H9 (cell line): ENCODE measurements around the gene DHDH. TPM values are rescaled to one million over a fixed set of nuclear protein-coding genes. Genes with fewer than 3 reads are reported as not detected.
A peak's percentile ranks its signal among the peaks of the same experiment; 100 is the strongest.

ENCODE experiments used
- DNase-seq: peaks from one replicate; pipeline ENCODE4 v3.0.0-alpha.2; 2017
- H2AFZ ChIP-seq: one replicate; pipeline ENCODE4 v1.6.1; 2013; ENCODE audit warnings: mild to moderate bottlenecking, low read length, control low read depth, moderate library complexity
- H2AK5ac ChIP-seq: 2 replicates; pipeline ENCODE4 v1.6.1; 2013; ENCODE audit warnings: low read length, control low read depth, mixed read lengths; ENCODE audit not compliant: insufficient read length
- H2BK120ac ChIP-seq: one replicate; pipeline ENCODE4 v1.6.1; 2013; ENCODE audit warnings: low read depth, mild to moderate bottlenecking, low read length, control low read depth, inconsistent platforms; ENCODE audit not compliant: poor library complexity, severe bottlenecking
- H2BK12ac ChIP-seq: 2 replicates; pipeline ENCODE4 v1.6.1; 2013; ENCODE audit warnings: low read length, control low read depth, mixed read lengths, low read depth; ENCODE audit not compliant: insufficient read length
- H2BK15ac ChIP-seq: 2 replicates; pipeline ENCODE4 v1.6.1; 2013; ENCODE audit warnings: low read depth, low read length, control low read depth
- H2BK20ac ChIP-seq: one replicate; pipeline ENCODE4 v1.6.1; 2013; ENCODE audit warnings: low read depth, mild to moderate bottlenecking, low read length, control low read depth, inconsistent platforms; ENCODE audit not compliant: poor library complexity, severe bottlenecking
- H2BK5ac ChIP-seq: 2 replicates; pipeline ENCODE4 v1.6.1; 2013; ENCODE audit warnings: low read length, control low read depth, mixed read lengths; ENCODE audit not compliant: insufficient read length
- H3K14ac ChIP-seq: 2 replicates; pipeline ENCODE4 v1.6.1; 2013; ENCODE audit warnings: low read length, control low read depth; ENCODE audit not compliant: insufficient read depth
- H3K18ac ChIP-seq: 2 replicates; pipeline ENCODE4 v1.6.1; 2013; ENCODE audit warnings: low read depth, mild to moderate bottlenecking, mixed read lengths, low read length, control low read depth; ENCODE audit not compliant: insufficient read length
- H3K23ac ChIP-seq: 2 replicates; pipeline ENCODE4 v1.6.1; 2013; ENCODE audit warnings: low read length, control low read depth, mixed read lengths, low read depth; ENCODE audit not compliant: insufficient read length
- H3K23me2 ChIP-seq: 2 replicates; pipeline ENCODE4 v1.6.1; 2013; ENCODE audit warnings: low read depth, mild to moderate bottlenecking, mixed read lengths, low read length, control low read depth; ENCODE audit not compliant: insufficient read length, poor library complexity, severe bottlenecking
- H3K27ac ChIP-seq: 2 replicates; pipeline ENCODE4 v1.5.1; 2013; ENCODE audit warnings: low read length, control low read depth, mixed read lengths, low read depth; ENCODE audit not compliant: insufficient read length
- H3K27me3 ChIP-seq: 2 replicates; pipeline ENCODE4 v1.6.1; 2013; ENCODE audit warnings: low read length, control low read depth, inconsistent platforms; ENCODE audit not compliant: insufficient read depth
- H3K4ac ChIP-seq: 2 replicates; pipeline ENCODE4 v1.6.1; 2013; ENCODE audit warnings: low read depth, mild to moderate bottlenecking, control low read depth, inconsistent platforms, low read length, moderate library complexity
- H3K4me1 ChIP-seq: 2 replicates; pipeline ENCODE4 v1.6.1; 2013; ENCODE audit warnings: low read length, control low read depth, inconsistent platforms; ENCODE audit not compliant: insufficient read depth
- H3K4me2 ChIP-seq: 2 replicates; pipeline ENCODE4 v1.6.1; 2013; ENCODE audit warnings: low read length, control low read depth, mixed read lengths; ENCODE audit not compliant: insufficient read length, insufficient read depth
- H3K56ac ChIP-seq: 2 replicates; pipeline ENCODE4 v1.6.1; 2013; ENCODE audit warnings: low read depth, mild to moderate bottlenecking, mixed read lengths, low read length, control low read depth; ENCODE audit not compliant: insufficient read length
- H3K79me1 ChIP-seq: 2 replicates; pipeline ENCODE4 v1.6.1; 2013; ENCODE audit warnings: low read depth, mild to moderate bottlenecking, moderate library complexity, low read length, control low read depth, inconsistent platforms; ENCODE audit not compliant: insufficient read depth, poor library complexity, severe bottlenecking
- H3K79me2 ChIP-seq: 2 replicates; pipeline ENCODE4 v1.6.1; 2013; ENCODE audit warnings: low read length, control low read depth, inconsistent platforms; ENCODE audit not compliant: insufficient read depth
- H3K9ac ChIP-seq: 2 replicates; pipeline ENCODE4 v1.6.1; 2013; ENCODE audit warnings: low read length, control low read depth, mixed read lengths; ENCODE audit not compliant: insufficient read length; ENCODE audit errors: extremely low read depth
- H3K9me3 ChIP-seq: one replicate; pipeline ENCODE4 v1.6.1; 2013; ENCODE audit warnings: low read depth, low read length, inconsistent platforms; ENCODE audit not compliant: control insufficient read depth
- H3T11ph ChIP-seq: one replicate; pipeline ENCODE4 v1.6.1; 2013; ENCODE audit warnings: mild to moderate bottlenecking, low read length, control low read depth, inconsistent platforms
- H4K20me1 ChIP-seq: one replicate; pipeline ENCODE4 v1.6.1; 2013; ENCODE audit not compliant: control insufficient read depth, insufficient read length, insufficient read depth
- H4K5ac ChIP-seq: 2 replicates; pipeline ENCODE4 v1.6.1; 2013; ENCODE audit warnings: low read depth, mild to moderate bottlenecking, mixed read lengths, low read length, control low read depth; ENCODE audit not compliant: insufficient read length
- H4K8ac ChIP-seq: replicated peaks from 2 replicates; pipeline ENCODE4 v1.6.1; 2013; ENCODE audit warnings: low read length, control low read depth, mixed read lengths, low read depth; ENCODE audit not compliant: insufficient read length
- H4K91ac ChIP-seq: 2 replicates; pipeline ENCODE4 v1.6.1; 2013; ENCODE audit warnings: low read depth, mild to moderate bottlenecking, moderate library complexity, mixed read lengths, low read length, control low read depth; ENCODE audit not compliant: insufficient read length
- H3K27ac Mint-ChIP-seq, 3 experiments: 2 replicates in 2 of 3; 3 replicates in 1 of 3; pipeline ENCODE4 v1.8.0; 2020 to 2021; ENCODE audit warnings: mixed read lengths in 3 of 3, mild to moderate bottlenecking in 1 of 3, moderate library complexity in 1 of 3
- H3K27me3 Mint-ChIP-seq: 2 replicates; pipeline ENCODE4 v1.8.0; 2021; ENCODE audit warnings: low read depth, mild to moderate bottlenecking, moderate library complexity, mixed read lengths
- H3K36me3 Mint-ChIP-seq, 3 experiments: 2 replicates in 2 of 3; 3 replicates in 1 of 3; pipeline ENCODE4 v1.8.0; 2020 to 2021; ENCODE audit warnings: low read depth in 3 of 3, mixed read lengths in 3 of 3; ENCODE audit not compliant: insufficient read depth in 1 of 3
- H3K4me1 Mint-ChIP-seq, 2 experiments: 2 replicates each; pipeline ENCODE4 v1.8.0; 2020; ENCODE audit warnings: mixed read lengths in 2 of 2
- H3K4me3 Mint-ChIP-seq, 2 experiments: 2 replicates in 1 of 2; 3 replicates in 1 of 2; pipeline ENCODE4 v1.8.0; 2020 to 2021; ENCODE audit warnings: mild to moderate bottlenecking in 2 of 2, mixed read lengths in 2 of 2, moderate library complexity in 1 of 2
- H3K9me3 Mint-ChIP-seq, 2 experiments: 2 replicates in 1 of 2; 3 replicates in 1 of 2; pipeline ENCODE4 v1.8.0; 2020; ENCODE audit warnings: mild to moderate bottlenecking in 2 of 2, mixed read lengths in 2 of 2, moderate library complexity in 1 of 2
- CTCF ChIP-seq: fragments of 200-600 bp; sonication (generic); conservative IDR thresholded peaks from 3 replicates; pipeline ENCODE4 v1.8.0; 2021; ENCODE audit warnings: antibody characterized with exemption, mild to moderate bottlenecking
- WGBS: extraction: QIAGEN DNeasy Blood & Tissue Kit; methylation state at CpG from one replicate; pipeline ENCODE4 v1.1.7; 2013; ENCODE audit warnings: missing lambda C conversion rate, low lambda C conversion rate, mixed read lengths; ENCODE audit not compliant: insufficient read length; ENCODE audit errors: extremely low coverage; 5-methylcytosine and 5-hydroxymethylcytosine counted together
- total RNA-seq: library from RNA; stranded (reverse); gene quantifications from 2 replicates; pipeline ENCODE4 v1.2.1, GENCODE V29; 2021

Gene DHDH
- total RNA-seq, 1 experiment from 2014 or later, result 2.0 TPM

GRCh38 chr19:48895226-48895625 is 38.3 kb upstream of the DHDH start:
- Histone ChIP-seq H3K79me2 (no peaks in the 10 kb centered on the region), H4K8ac (no peak overlapping the region), H3K27me3 (no peaks in the 10 kb centered on the region), H2BK5ac (no peak overlapping the region), H2AFZ (no peak overlapping the region), H2BK12ac (no peak overlapping the region), H3K56ac (no peak overlapping the region), H3K9me3 (no peaks in the 10 kb centered on the region), H3K4ac (no peak overlapping the region), H3K23ac (no peak overlapping the region), H2BK15ac (no peak overlapping the region), H4K91ac (no peak overlapping the region), H3K18ac (no peak overlapping the region), H3T11ph (no peak overlapping the region), H4K20me1 (no peaks in the 10 kb centered on the region), H3K14ac (no peak overlapping the region; the same call in 1 of the 2 replicates), H3K27ac (no peak overlapping the region), H2AK5ac (no peak overlapping the region), H3K4me1 (no peaks in the 10 kb centered on the region; the same call in 1 of the 2 replicates), H2BK20ac (no peak overlapping the region), H2BK120ac (no peak overlapping the region), H3K79me1 (no peaks in the 10 kb centered on the region), H3K9ac (no peak overlapping the region), H4K5ac (no peak overlapping the region), H3K4me2 (peak overlapping the region; percentile 27), H3K23me2 (peaks cover 7% of the 10 kb centered on the region)
- Mint-ChIP-seq H3K27me3 (peaks cover 2% of the 10 kb centered on the region; the same call in 1 of the 2 replicates), H3K4me3 (peak overlapping the region in 1 of 2 experiments; percentile 77; a peak in 3 of 5 replicates), H3K36me3 (no peaks in the 10 kb centered on the region), H3K27ac (no peak overlapping the region), H3K9me3 (no peaks in the 10 kb centered on the region), H3K4me1 (peaks cover 8 to 38% of the 10 kb centered on the region in 2 experiments)
- WGBS, result no CpG with 5 or more reads among the region's 21 CpGs
- TF ChIP-seq CTCF, result no peak
- DNase-seq, result no peak
